Activated CD4-positive, alpha-beta T cell treated with anti-CD3 and anti-CD28 coated beads, Interleukin-2, amount 10 ng/mL, durations not matched to agents 24 days and 14 days (primary cell): ENCODE results near the gene TRPV5. TPM values are rescaled to one million over a fixed set of nuclear protein-coding genes. Genes with fewer than 3 reads are reported as not detected.

ENCODE experiments used
- DNase-seq: peaks from one replicate; pipeline ENCODE4 v3.0.0; 2022
- H3K27ac Mint-ChIP-seq: one replicate; pipeline ENCODE4 v1.8.0; 2022; ENCODE audit warnings: mild to moderate bottlenecking, mixed read lengths
- H3K27me3 Mint-ChIP-seq: one replicate; pipeline ENCODE4 v1.8.0; 2022; ENCODE audit warnings: mixed read lengths
- H3K36me3 Mint-ChIP-seq: one replicate; pipeline ENCODE4 v1.8.0; 2022; ENCODE audit warnings: low read depth, mild to moderate bottlenecking, mixed read lengths
- H3K4me1 Mint-ChIP-seq: one replicate; pipeline ENCODE4 v1.8.0; 2021; ENCODE audit warnings: mixed read lengths
- H3K4me3 Mint-ChIP-seq: one replicate; pipeline ENCODE4 v1.8.0; 2022; ENCODE audit warnings: mild to moderate bottlenecking, moderate library complexity, mixed read lengths
- H3K9me3 Mint-ChIP-seq: one replicate; pipeline ENCODE4 v1.8.0; 2021; ENCODE audit warnings: mixed read lengths
- intact Hi-C: fragments of 100-400 bp; cut with micrococcal nuclease; formaldehyde crosslinking; loops from one replicate; pipeline ENCODE4 v1.15.1; 2023
- total RNA-seq: library from RNA; stranded (reverse); gene quantifications from 2 replicates; pipeline ENCODE4 v1.2.3, GENCODE V29; 2022

TRPV5 gene
- total RNA-seq, 1 donor from 2014 or later = not detected

GRCh38 chr7:142872106-142872675 is 61.4 kb downstream of the TRPV5 start:
- H3K36me3 Mint-ChIP-seq = no peaks in the 10 kb centered on the region
- no peaks in the 10 kb centered on the region for H3K4me1 Mint-ChIP-seq
- intact Hi-C loops = no loop called here
- H3K9me3 Mint-ChIP-seq = no peaks in the 10 kb centered on the region
- no peak overlapping the region for H3K27ac Mint-ChIP-seq
- H3K4me3 Mint-ChIP-seq = no peak overlapping the region
- H3K27me3 Mint-ChIP-seq = no peaks in the 10 kb centered on the region
- DNase-seq = no peak

GRCh38 chr7:142871260-142872105 is 62.1 kb downstream of the TRPV5 start:
- no peak for DNase-seq
- intact Hi-C loops = no loop called here
- H3K36me3 Mint-ChIP-seq = no peaks in the 10 kb centered on the region
- H3K27me3 Mint-ChIP-seq = no peaks in the 10 kb centered on the region
- H3K27ac Mint-ChIP-seq = no peak overlapping the region
- no peaks in the 10 kb centered on the region for H3K9me3 Mint-ChIP-seq
- H3K4me3 Mint-ChIP-seq = no peak overlapping the region
- no peaks in the 10 kb centered on the region for H3K4me1 Mint-ChIP-seq

GRCh38 chr7:142870566-142871259 is 62.8 kb downstream of the TRPV5 start:
- Mint-ChIP-seq H3K4me1 (no peaks in the 10 kb centered on the region), H3K27me3 (no peaks in the 10 kb centered on the region), H3K4me3 (no peak overlapping the region), H3K9me3 (no peaks in the 10 kb centered on the region), H3K36me3 (no peaks in the 10 kb centered on the region), H3K27ac (no peak overlapping the region)
- no peak for DNase-seq
- intact Hi-C loops = no loop called here

- intact Hi-C loops = no loop called here
- H3K4me1 Mint-ChIP-seq = no peaks in the 10 kb centered on the region
- no peak for DNase-seq
- no peaks in the 10 kb centered on the region for H3K27me3 Mint-ChIP-seq
- no peak overlapping the region for H3K4me3 Mint-ChIP-seq
- H3K9me3 Mint-ChIP-seq = no peaks in the 10 kb centered on the region
- no peaks in the 10 kb centered on the region for H3K36me3 Mint-ChIP-seq
- H3K27ac Mint-ChIP-seq = no peak overlapping the region
Measured at GRCh38 chr7:142870147-142870559, 63.4 kb downstream of the TRPV5 start.

- no peaks in the 10 kb centered on the region for H3K27me3 Mint-ChIP-seq
- no peak for DNase-seq
- intact Hi-C loops = no loop called here
- H3K4me1 Mint-ChIP-seq = no peaks in the 10 kb centered on the region
- no peak overlapping the region for H3K4me3 Mint-ChIP-seq
- no peak overlapping the region for H3K27ac Mint-ChIP-seq
- H3K9me3 Mint-ChIP-seq = no peaks in the 10 kb centered on the region
- H3K36me3 Mint-ChIP-seq = no peaks in the 10 kb centered on the region
Measured at GRCh38 chr7:142869434-142869833, 64.1 kb downstream of the TRPV5 start.

- intact Hi-C loops = no loop called here
- H3K4me1 Mint-ChIP-seq = no peaks in the 10 kb centered on the region
- no peaks in the 10 kb centered on the region for H3K27me3 Mint-ChIP-seq
- no peaks in the 10 kb centered on the region for H3K9me3 Mint-ChIP-seq
- H3K27ac Mint-ChIP-seq = no peak overlapping the region
- H3K36me3 Mint-ChIP-seq = no peaks in the 10 kb centered on the region
- H3K4me3 Mint-ChIP-seq = no peak overlapping the region
- DNase-seq = no peak
Measured at GRCh38 chr7:142868986-142869415, 64.5 kb downstream of the TRPV5 start.

GRCh38 chr7:142868188-142868985 is 65.2 kb downstream of the TRPV5 start:
- DNase-seq = no peak

GRCh38 chr7:142867398-142868187 is 66.0 kb downstream of the TRPV5 start:
- intact Hi-C loops = no loop called here
- Mint-ChIP-seq H3K9me3 (no peaks in the 10 kb centered on the region), H3K4me1 (no peaks in the 10 kb centered on the region), H3K27ac (no peak overlapping the region), H3K36me3 (no peaks in the 10 kb centered on the region), H3K4me3 (no peak overlapping the region), H3K27me3 (no peaks in the 10 kb centered on the region)
- no peak for DNase-seq

More at GRCh38 chr7:142868188-142868985, 65.2 kb downstream of the TRPV5 start:
- Mint-ChIP-seq H3K4me3 (no peak overlapping the region), H3K36me3 (no peaks in the 10 kb centered on the region), H3K4me1 (no peaks in the 10 kb centered on the region), H3K9me3 (no peaks in the 10 kb centered on the region), H3K27me3 (no peaks in the 10 kb centered on the region), H3K27ac (no peak overlapping the region)
- intact Hi-C loops = no loop called here

GRCh38 chr7:142867097-142867378 is 66.5 kb downstream of the TRPV5 start:
- Mint-ChIP-seq H3K27me3 (no peaks in the 10 kb centered on the region), H3K4me1 (no peaks in the 10 kb centered on the region), H3K9me3 (no peaks in the 10 kb centered on the region), H3K36me3 (no peaks in the 10 kb centered on the region), H3K4me3 (no peak overlapping the region), H3K27ac (no peak overlapping the region)
- DNase-seq = no peak
- intact Hi-C loops = no loop called here

GRCh38 chr7:142866361-142867096 is 67.0 kb downstream of the TRPV5 start:
- DNase-seq = peak; percentile 73
- H3K27me3 Mint-ChIP-seq = no peaks in the 10 kb centered on the region
- no peaks in the 10 kb centered on the region for H3K9me3 Mint-ChIP-seq
- no peaks in the 10 kb centered on the region for H3K4me1 Mint-ChIP-seq
- H3K27ac Mint-ChIP-seq = no peak overlapping the region
- no peak overlapping the region for H3K4me3 Mint-ChIP-seq
- intact Hi-C loops = loop anchor here (1.0 kb wide), 1 partner anchor 12 kb away; no protein-coding TSS in a partner anchor
- H3K36me3 Mint-ChIP-seq = no peaks in the 10 kb centered on the region

- no peak overlapping the region for H3K27ac Mint-ChIP-seq
- H3K36me3 Mint-ChIP-seq = no peaks in the 10 kb centered on the region
- intact Hi-C loops = loop anchor here (1.0 kb wide), 1 partner anchor 11 kb away; no protein-coding TSS in a partner anchor
- no peaks in the 10 kb centered on the region for H3K4me1 Mint-ChIP-seq
- H3K4me3 Mint-ChIP-seq = no peak overlapping the region
- H3K27me3 Mint-ChIP-seq = no peaks in the 10 kb centered on the region
- DNase-seq = no peak
- no peaks in the 10 kb centered on the region for H3K9me3 Mint-ChIP-seq
Measured at GRCh38 chr7:142865766-142866165, 67.8 kb downstream of the TRPV5 start.

GRCh38 chr7:142864980-142865747 is 68.4 kb downstream of the TRPV5 start:
- H3K4me1 Mint-ChIP-seq = no peaks in the 10 kb centered on the region
- no peaks in the 10 kb centered on the region for H3K36me3 Mint-ChIP-seq
- intact Hi-C loops = no loop called here
- no peak overlapping the region for H3K4me3 Mint-ChIP-seq
- H3K9me3 Mint-ChIP-seq = no peaks in the 10 kb centered on the region
- no peak overlapping the region for H3K27ac Mint-ChIP-seq
- peaks cover 1% of the 10 kb centered on the region for H3K27me3 Mint-ChIP-seq
- DNase-seq = no peak
